DND-41 (cell line): ENCODE measurements around the gene SLC2A9.

Experiments used
- CTCF ChIP-seq: IDR thresholded peaks from 2 replicates; pipeline ENCODE4 v1.5.1; 2012; ENCODE audit warnings: borderline replicate concordance, low read length, moderate library complexity, mild to moderate bottlenecking; ENCODE audit not compliant: poor library complexity, severe bottlenecking; ENCODE audit errors: extremely low read depth
- EZH2 ChIP-seq: IDR thresholded peaks from 3 replicates; pipeline ENCODE4 v1.6.1; 2012; ENCODE audit warnings: borderline replicate concordance, low read depth, mild to moderate bottlenecking, moderate library complexity, low read length, inconsistent platforms; ENCODE audit not compliant: severe bottlenecking

- TF ChIP-seq CTCF (no peak), EZH2 (no peak)
These were observed 38.1 kb downstream of the SLC2A9 start for GRCh38 chr4:9983211-9983610.
